Measurements from ENCODE around the gene ANAPC16.

GRCh38 chr10:72175149-72175548, 40.7 kb upstream of the ANAPC16 start:
- no peak for TF ChIP-seq CTCF (conservative IDR thresholded peaks at IDR 0.05; ENCODE audit: low read depth in 2 of 2)
- no peak for TF ChIP-seq EZH2phosphoT487 (IDR thresholded peaks at IDR 0.05; ENCODE audit: unreplicated experiment)
- no peak for TF ChIP-seq STAT1 (IDR thresholded peaks at IDR 0.05; ENCODE audit: unreplicated experiment)
- TF ChIP-seq REST (IDR thresholded peaks at IDR 0.05; ENCODE audit: unreplicated experiment) = no peak
- TF ChIP-seq ZNF114 (CRISPR knock-in tag; IDR thresholded peaks at IDR 0.05) = no peak
- TF ChIP-seq POLR2AphosphoS5 (IDR thresholded peaks at IDR 0.05; ENCODE audit: low read depth) = no peak
- no peak for TF ChIP-seq ETS1 (IDR thresholded peaks at IDR 0.05)
- TF ChIP-seq JUNB (IDR thresholded peaks at IDR 0.05; ENCODE audit: unreplicated experiment) = no peak
- no peak for TF ChIP-seq EZH2 (IDR thresholded peaks at IDR 0.05; ENCODE audit: low read depth, unreplicated experiment)
- TF ChIP-seq ZNF331 (CRISPR knock-in tag; IDR thresholded peaks at IDR 0.05; ENCODE audit: low read depth) = no peak
- no peak for TF ChIP-seq CREB1 (CRISPR knock-in tag; IDR thresholded peaks at IDR 0.05; ENCODE audit: low read depth)
- no peak for TF ChIP-seq ZNF462 (CRISPR knock-in tag; IDR thresholded peaks at IDR 0.05)
- no peak for TF ChIP-seq NANOG (IDR thresholded peaks at IDR 0.05; ENCODE audit: borderline replicate concordance)

Measured in GM23338 (cell line).